ENCODE data around the gene CEL.
A peak's percentile ranks its signal among the peaks of the same experiment; 100 is the strongest.

CEL gene

DNA sequence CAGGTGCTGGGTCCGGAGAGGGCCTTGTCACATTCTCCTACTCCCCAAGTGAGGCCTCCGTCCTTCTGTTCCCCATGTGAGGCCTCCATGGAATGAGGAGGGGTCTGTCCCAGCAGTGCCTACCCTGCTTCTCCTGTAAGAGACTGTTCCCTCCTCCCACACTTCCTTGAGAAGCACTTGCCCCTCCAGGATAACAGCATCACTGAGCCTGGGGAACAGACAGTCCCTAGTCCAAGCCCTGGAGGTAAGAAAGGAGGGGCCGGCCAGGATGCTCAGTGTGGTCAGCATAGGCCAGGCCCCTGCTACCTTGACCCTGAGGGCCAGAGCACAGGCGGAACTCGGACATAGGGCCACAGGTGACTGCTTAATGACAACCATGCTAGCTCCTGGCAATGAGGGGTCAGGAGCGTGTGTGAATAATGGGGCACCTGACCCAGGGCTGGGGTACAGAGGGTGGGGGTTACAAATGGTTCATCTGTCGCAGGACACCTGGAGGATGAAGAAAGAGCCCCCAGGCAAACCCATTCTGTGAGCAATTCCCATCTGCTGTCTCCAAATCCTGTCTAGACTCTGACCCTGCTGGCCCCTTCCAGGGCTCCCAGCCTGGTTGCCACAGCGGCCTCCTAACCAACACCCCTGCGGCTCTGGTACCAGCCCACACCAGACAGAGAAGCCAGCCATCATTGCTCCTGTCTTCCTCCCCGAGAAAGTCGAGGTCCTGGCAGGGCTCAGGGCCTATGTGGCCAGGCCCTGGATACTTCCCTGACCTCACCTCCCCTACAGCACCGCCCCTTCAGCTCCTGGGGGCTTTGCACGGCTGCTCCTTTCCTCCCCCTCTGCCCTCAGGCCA is 39.0 kb downstream of the CEL start:
- no peak overlapping the region for H3K4me3 ChIP-seq (ENCODE audit: low read depth, low read length)
- DNase-seq (ENCODE audit: low read depth): no peak
- TF ChIP-seq, protein P1, sequence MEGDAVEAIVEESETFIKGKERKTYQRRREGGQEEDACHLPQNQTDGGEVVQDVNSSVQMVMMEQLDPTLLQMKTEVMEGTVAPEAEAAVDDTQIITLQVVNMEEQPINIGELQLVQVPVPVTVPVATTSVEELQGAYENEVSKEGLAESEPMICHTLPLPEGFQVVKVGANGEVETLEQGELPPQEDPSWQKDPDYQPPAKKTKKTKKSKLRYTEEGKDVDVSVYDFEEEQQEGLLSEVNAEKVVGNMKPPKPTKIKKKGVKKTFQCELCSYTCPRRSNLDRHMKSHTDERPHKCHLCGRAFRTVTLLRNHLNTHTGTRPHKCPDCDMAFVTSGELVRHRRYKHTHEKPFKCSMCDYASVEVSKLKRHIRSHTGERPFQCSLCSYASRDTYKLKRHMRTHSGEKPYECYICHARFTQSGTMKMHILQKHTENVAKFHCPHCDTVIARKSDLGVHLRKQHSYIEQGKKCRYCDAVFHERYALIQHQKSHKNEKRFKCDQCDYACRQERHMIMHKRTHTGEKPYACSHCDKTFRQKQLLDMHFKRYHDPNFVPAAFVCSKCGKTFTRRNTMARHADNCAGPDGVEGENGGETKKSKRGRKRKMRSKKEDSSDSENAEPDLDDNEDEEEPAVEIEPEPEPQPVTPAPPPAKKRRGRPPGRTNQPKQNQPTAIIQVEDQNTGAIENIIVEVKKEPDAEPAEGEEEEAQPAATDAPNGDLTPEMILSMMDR (IDR thresholded peaks at IDR 0.05; ENCODE audit: insufficient read depth, low read depth, low read length, missing control alignments): no peak

DNA sequence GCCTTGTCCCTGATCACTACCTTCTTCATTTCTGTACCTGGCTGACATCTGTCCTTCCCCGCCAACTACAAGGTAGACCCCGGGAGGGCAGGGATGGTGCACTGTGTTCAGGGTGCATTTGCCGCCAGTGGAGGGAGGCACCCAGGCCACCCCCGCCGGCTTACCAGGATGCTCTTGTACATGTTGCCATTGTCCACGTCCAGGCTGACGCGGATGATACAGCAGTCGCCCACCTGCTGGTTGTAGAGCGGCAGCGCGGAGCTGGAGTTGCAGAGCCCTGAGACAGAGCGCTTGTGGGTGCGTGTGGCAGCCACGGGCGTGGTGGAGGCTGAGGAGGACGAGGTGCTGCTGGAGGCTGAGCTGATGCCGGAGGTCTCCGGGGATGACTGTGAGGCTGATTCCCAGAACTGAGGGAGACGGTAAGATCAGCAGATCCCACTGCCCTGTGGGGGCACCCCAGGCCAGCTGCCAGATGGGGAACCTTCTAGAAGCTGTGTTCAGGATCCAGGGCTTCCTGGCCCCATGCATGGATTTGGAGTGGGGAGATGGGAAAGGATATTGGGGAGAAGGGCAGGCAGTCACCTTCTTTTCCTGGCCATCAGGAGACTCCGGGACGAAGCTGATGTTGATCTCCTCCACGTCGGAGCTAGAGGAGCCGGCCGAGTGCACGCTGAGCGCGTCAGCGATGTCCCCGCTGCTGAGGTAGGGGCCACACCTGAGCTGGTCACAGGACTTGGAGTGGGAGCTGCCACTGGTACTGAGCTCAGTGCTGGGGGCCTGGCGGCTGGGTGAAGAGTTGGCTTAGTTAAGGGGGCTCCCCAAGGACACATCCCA is 39.8 kb downstream of the CEL start:
- H3K4me3 ChIP-seq (ENCODE audit: low read depth, low read length): no peak overlapping the region
- TF ChIP-seq, protein P1 (IDR thresholded peaks at IDR 0.05; ENCODE audit: insufficient read depth, low read depth, low read length, missing control alignments): no peak
- no peak for DNase-seq (ENCODE audit: low read depth)

DNA sequence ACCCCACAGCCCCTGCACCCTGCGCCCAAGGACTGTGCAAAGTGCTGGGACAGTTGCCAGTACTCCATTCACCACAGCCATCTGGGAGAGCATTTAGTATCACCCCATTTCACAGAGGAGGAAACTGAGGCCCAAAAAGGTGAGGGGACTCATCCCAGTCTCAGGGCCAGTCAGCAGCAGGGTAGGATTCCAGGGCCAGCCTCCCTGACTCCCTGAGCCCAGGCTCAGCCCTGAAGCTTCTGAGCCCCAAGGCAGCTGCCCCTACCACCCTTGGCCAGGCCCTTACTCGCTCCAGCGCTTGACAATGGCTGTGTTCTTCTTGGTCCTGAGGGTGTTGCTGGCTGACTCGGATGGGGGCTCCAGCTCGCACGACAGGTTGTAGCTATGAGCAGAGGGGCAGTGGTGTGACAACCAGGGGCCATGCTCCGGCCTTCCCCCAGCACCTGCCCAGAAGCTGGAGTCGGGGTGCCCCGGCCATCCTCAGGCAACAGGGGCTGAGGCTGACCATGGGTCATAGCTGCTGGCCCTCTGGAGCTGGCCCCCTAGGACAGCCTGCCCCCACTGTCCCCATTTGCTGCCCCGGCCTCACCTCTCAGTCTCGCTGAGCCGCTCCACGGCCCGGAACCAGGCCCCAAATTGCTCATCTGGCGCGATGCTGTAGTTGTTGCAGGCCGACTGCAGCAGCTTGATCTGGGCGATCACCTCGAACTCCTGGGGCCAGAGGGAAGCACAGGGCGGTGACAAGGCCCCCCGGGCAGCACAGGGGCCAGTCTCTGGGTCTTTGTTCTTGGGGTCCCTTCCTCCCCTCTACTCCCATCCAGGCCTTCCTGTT is 40.6 kb downstream of the CEL start:
- TF ChIP-seq, protein P1 (IDR thresholded peaks at IDR 0.05; ENCODE audit: insufficient read depth, low read depth, low read length, missing control alignments): no peak
- no peak for DNase-seq (ENCODE audit: low read depth)
- H3K4me3 ChIP-seq (ENCODE audit: low read depth, low read length): no peak overlapping the region

DNA sequence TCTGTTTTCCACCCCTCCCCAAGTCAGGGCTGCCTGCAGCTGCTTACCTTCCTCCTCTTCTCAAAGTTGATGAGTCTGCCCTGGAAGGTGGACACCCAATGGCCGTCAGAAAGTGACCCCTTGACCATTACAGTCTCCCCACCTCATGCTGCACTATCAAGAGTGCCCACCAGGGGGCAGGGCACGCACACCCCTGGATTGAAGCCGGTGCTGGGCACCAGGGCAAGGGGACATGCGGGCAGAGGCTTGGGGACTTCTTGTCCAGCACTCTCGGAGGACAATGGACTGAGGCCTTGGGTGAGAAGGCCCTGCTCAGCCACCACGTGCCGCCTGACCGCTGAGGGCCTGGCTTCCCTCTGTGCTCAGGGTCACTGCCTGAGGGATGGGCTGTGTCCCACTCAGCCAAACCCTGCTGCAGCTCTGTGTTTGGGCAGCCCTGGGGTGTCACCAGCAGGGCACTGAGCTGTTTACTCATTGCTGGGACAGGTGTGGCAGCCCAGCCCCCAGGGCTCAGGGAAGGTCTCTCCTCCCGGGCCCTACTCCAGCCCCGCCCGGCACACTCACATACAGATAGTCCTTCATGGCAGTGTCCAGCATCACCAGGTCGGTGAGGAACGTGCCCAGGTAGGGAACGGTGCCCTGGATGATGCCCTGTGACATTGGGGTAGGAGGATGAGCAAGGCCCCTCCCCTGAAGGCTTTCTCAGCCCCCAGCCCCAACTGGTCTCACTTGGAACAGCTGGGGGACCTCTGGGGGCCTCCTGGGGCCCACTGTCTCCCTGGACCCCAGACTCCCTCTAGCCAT is 41.6 kb downstream of the CEL start:
- TF ChIP-seq, protein P1 (IDR thresholded peaks at IDR 0.05; ENCODE audit: insufficient read depth, low read depth, low read length, missing control alignments): peak; percentile 91
- H3K4me3 ChIP-seq (ENCODE audit: low read depth, low read length): no peak overlapping the region
- peak; percentile 56 for DNase-seq (ENCODE audit: low read depth)

DNA sequence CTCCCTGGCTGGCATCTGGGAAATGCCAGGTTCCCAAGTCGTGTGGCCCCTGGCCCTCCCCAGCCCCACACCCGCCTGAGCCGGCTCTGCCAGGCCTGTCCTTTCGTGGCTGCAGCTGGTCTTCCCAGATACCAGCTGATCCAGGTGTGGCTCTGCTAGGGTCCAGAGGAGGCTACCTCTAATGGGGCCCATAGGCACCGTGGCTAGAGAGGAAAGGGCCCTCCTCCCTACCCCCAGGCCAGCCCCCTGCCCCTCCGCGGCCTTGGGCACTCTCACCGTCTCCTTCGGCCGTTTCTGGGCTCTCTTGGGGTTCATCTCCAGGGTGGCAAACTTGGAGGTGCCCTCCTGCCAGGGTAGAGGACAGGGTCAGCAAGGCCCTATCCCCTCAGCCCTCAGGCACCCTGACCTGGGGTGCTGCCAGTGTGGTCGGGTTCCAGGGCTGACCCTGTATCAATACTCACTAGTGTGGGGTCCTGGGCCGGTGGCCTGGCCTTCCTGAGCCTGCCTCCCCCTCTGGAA is 42.3 kb downstream of the CEL start:
- no peak for DNase-seq (ENCODE audit: low read depth)
- TF ChIP-seq, protein P1 (IDR thresholded peaks at IDR 0.05; ENCODE audit: insufficient read depth, low read depth, low read length, missing control alignments): no peak
- no peak overlapping the region for H3K4me3 ChIP-seq (ENCODE audit: low read depth, low read length)

All from GM12865 (cell line).